Effector CD8-positive, alpha-beta T cell (primary cell): ENCODE measurements around the gene SCG5.

Experiments used
- DNase-seq: peaks from one replicate; lab custom pipeline; 2025; lab: John Stamatoyannopoulos, UW

Gene SCG5

DNA sequence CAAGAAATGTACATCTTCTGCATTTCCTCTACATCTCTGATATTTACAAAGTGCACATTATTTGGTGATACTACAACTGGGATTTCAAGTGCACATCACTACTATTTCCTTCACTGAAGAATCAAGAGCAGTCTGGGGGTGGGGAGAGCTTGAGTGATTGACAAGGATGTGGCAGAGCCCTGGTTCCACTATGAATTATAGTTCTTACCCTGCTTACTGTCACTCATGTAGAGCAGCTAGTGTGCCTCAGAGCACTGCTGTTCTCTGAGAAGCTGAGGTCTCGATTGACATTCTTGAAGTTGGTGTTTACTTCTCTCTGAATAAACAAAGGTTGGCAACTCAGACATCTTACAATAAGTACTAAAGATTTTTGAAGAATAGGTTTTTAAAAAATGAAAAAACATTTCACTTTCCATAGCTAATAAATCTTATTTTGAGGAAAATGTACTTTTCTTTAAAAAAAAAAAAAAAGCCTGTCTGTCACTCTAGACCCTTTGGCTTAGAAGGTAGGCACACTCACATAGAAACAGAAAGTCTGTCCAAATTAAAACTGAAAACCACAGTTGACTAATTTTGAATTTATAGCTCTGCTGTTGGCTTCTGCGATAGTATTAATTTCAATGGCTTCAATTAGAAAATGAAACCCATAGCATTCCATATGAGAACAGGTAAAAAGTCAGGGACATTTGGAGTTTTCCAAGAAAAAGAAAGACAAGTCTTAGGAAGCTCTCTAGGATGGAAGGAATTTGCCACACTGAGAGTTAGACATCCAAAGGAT lies 81.8 kb downstream of the SCG5 start:
- DNase-seq = no peak

- DNase-seq = no peak
Observed at GRCh38 chr15:32729700-32730395, 88.3 kb downstream of the SCG5 start.

DNA sequence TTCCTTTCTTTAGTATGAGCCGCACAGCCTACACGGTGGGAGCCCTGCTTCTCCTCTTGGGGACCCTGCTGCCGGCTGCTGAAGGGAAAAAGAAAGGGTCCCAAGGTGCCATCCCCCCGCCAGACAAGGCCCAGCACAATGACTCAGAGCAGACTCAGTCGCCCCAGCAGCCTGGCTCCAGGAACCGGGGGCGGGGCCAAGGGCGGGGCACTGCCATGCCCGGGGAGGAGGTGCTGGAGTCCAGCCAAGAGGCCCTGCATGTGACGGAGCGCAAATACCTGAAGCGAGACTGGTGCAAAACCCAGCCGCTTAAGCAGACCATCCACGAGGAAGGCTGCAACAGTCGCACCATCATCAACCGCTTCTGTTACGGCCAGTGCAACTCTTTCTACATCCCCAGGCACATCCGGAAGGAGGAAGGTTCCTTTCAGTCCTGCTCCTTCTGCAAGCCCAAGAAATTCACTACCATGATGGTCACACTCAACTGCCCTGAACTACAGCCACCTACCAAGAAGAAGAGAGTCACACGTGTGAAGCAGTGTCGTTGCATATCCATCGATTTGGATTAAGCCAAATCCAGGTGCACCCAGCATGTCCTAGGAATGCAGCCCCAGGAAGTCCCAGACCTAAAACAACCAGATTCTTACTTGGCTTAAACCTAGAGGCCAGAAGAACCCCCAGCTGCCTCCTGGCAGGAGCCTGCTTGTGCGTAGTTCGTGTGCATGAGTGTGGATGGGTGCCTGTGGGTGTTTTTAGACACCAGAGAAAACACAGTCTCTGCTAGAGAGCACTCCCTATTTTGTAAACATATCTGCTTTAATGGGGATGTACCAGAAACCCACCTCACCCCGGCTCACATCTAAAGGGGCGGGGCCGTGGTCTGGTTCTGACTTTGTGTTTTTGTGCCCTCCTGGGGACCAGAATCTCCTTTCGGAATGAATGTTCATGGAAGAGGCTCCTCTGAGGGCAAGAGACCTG lies 89.5 kb downstream of the SCG5 start:
- DNase-seq = no peak

DNA sequence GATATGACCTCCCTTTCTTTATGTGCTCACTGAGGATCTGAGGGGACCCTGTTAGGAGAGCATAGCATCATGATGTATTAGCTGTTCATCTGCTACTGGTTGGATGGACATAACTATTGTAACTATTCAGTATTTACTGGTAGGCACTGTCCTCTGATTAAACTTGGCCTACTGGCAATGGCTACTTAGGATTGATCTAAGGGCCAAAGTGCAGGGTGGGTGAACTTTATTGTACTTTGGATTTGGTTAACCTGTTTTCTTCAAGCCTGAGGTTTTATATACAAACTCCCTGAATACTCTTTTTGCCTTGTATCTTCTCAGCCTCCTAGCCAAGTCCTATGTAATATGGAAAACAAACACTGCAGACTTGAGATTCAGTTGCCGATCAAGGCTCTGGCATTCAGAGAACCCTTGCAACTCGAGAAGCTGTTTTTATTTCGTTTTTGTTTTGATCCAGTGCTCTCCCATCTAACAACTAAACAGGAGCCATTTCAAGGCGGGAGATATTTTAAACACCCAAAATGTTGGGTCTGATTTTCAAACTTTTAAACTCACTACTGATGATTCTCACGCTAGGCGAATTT lies 91.2 kb downstream of the SCG5 start:
- DNase-seq = no peak

DNA sequence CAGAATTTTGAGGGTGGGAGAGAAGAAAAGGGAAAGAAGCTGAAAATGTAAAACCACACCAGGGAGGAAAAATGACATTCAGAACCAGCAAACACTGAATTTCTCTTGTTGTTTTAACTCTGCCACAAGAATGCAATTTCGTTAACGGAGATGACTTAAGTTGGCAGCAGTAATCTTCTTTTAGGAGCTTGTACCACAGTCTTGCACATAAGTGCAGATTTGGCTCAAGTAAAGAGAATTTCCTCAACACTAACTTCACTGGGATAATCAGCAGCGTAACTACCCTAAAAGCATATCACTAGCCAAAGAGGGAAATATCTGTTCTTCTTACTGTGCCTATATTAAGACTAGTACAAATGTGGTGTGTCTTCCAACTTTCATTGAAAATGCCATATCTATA lies 91.8 kb downstream of the SCG5 start:
- no peak for DNase-seq

- no peak for DNase-seq
Observed at GRCh38 chr15:32735989-32736700, 94.6 kb downstream of the SCG5 start.

- no peak for DNase-seq
Observed at GRCh38 chr15:32736701-32737061, 95.2 kb downstream of the SCG5 start.

GRCh38 chr15:32737304-32737703 lies 95.8 kb downstream of the SCG5 start:
- no peak for DNase-seq

GRCh38 chr15:32738666-32739065 lies 97.2 kb downstream of the SCG5 start:
- no peak for DNase-seq

GRCh38 chr15:32739522-32740063 lies 98.1 kb downstream of the SCG5 start:
- DNase-seq = no peak

- no peak for DNase-seq
Observed at GRCh38 chr15:32743411-32744140, 102.1 kb downstream of the SCG5 start.

DNA sequence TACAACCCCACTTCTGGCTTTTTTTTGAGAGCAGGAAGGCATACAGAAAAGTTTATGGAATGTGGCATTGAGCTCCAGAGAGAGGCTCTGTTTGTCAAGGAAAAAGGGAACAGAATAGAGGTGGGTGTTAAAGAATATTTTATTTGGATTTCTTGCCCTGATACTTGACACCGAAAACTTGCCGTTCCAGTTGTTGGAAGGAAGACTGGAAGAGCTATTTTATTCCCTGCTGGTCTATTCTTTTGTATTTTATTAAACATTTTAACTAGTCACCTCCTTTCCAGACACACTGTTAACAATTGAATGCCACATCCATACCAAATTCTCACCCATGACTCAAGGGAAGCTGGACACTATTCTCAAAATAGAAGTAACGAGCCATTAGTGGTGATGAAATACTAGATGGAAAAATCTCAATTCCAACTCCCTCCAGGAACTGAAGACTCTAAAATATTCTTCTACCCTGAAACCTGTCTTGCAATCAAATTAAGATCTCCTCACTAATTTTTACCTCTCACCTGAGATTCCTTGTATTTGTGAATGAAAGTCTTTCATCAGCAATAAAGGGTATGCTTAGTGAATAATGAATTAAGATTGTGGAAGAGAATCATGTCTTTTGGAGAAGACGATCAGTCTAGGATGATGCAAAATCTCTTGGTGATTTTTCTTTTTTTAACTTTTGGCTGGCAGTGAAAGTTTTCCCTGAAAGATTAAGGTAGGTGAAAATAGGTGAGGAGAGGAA lies 104.8 kb downstream of the SCG5 start:
- no peak for DNase-seq
